Activated naive CD8-positive, alpha-beta T cell treated with anti-CD3 and anti-CD28 coated beads, Interleukin-2, amount 50 U/mL, for 24 hours (primary cell): ENCODE results near the gene ABCA4.
"Not testable (repeated sequence)": the region's sequence is repeated elsewhere in the genome, so short reads cannot be mapped to it uniquely, and the experiment has no call there.

Experiments
- ATAC-seq: fragments of 150-1000 bp; cut with Tn5 transposase; one replicate; pipeline ENCODE4 v1.10.0; 2021
- DNase-seq: peaks from one replicate; pipeline ENCODE4 v3.0.0; 2021
- H3K27ac Mint-ChIP-seq: one replicate; pipeline ENCODE4 v1.8.0; 2021; ENCODE audit warnings: mild to moderate bottlenecking, mixed read lengths
- H3K27me3 Mint-ChIP-seq: one replicate; pipeline ENCODE4 v1.8.0; 2021; ENCODE audit warnings: mixed read lengths
- H3K36me3 Mint-ChIP-seq: one replicate; pipeline ENCODE4 v1.8.0; 2021; ENCODE audit warnings: low read depth, mixed read lengths
- H3K4me1 Mint-ChIP-seq: one replicate; pipeline ENCODE4 v1.8.0; 2021; ENCODE audit warnings: mixed read lengths
- H3K4me3 Mint-ChIP-seq: one replicate; pipeline ENCODE4 v1.8.0; 2021; ENCODE audit warnings: mild to moderate bottlenecking, moderate library complexity, mixed read lengths
- H3K9me3 Mint-ChIP-seq: one replicate; pipeline ENCODE4 v1.8.0; 2021; ENCODE audit warnings: mixed read lengths

Gene ABCA4

GRCh38 chr1:93997756-93998155 lies 123.2 kb downstream of the ABCA4 start:
- no peaks in the 10 kb centered on the region for H3K9me3 Mint-ChIP-seq
- no peak for ATAC-seq
- no peak for DNase-seq
- no peaks in the 10 kb centered on the region for H3K36me3 Mint-ChIP-seq
- no peaks in the 10 kb centered on the region for H3K4me1 Mint-ChIP-seq
- no peak overlapping the region for H3K27ac Mint-ChIP-seq
- no peak overlapping the region for H3K4me3 Mint-ChIP-seq
- peaks cover 8% of the 10 kb centered on the region for H3K27me3 Mint-ChIP-seq

DNA sequence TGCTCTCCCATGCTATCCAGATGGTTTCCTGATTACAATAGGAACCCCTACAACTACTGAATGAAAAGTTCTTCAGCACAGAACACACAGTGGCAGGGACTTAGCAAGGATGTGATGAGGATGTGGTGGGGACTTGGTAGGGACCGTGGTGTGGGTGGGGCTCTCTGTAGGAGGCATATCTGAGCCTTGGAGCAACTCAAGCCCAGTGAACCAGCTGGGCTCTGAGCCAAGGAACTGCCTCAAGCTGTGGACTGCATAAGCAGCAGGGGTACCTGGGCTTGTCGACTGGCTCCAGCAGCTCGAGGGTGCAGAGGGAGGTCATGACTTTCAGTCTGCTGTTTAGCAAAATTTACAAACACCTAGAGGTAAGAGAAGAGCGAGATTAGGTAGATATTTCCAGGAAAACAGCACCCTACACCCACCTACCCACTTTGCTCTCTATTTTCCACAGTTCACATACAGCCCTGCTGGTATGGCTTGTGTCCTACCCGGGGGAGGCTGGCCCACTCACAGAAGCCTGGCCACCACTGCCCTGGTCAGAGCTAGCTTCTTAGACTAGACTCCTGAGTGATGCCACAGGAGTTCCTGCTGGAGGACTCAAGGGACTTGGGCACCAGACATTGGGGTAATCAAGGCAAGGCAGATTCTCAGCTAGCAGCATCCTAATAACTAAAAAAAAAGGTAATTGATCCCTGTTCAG lies 125.0 kb downstream of the ABCA4 start:
- H3K27ac Mint-ChIP-seq = no peak overlapping the region

DNA sequence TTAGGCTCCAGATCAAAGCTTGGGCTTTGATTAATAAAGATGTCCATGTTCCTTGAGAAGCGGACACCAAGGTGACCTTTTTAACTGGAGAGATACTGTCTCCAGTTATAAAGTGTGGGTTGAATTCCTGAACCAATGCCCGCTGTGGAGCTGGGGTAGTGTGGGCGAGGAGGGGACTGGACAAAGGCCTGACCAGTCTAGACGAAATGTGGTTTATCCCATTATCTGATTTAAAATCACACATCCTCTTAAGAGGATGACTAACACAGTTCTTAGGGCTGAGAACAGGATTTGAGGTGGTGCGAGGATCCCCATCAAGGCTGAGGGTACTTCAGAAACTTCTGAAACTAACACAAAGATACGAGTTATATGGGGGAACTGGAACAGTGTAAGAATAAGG lies 127.2 kb downstream of the ABCA4 start:
- no peak for DNase-seq
- no peak overlapping the region for H3K4me3 Mint-ChIP-seq
- no peak for ATAC-seq
- H3K9me3 Mint-ChIP-seq = no peaks in the 10 kb centered on the region
- no peak overlapping the region for H3K27ac Mint-ChIP-seq
- H3K4me1 Mint-ChIP-seq = no peaks in the 10 kb centered on the region
- peaks cover 20% of the 10 kb centered on the region for H3K27me3 Mint-ChIP-seq
- no peaks in the 10 kb centered on the region for H3K36me3 Mint-ChIP-seq

More for the DNA sequence above, 125.0 kb downstream of the ABCA4 start:
- H3K36me3 Mint-ChIP-seq = no peaks in the 10 kb centered on the region
- DNase-seq (no peak), ATAC-seq (no peak)
- H3K4me3 Mint-ChIP-seq = no peak overlapping the region
- H3K9me3 Mint-ChIP-seq = no peaks in the 10 kb centered on the region
- peaks cover 17% of the 10 kb centered on the region for H3K27me3 Mint-ChIP-seq
- H3K4me1 Mint-ChIP-seq = no peaks in the 10 kb centered on the region

DNA sequence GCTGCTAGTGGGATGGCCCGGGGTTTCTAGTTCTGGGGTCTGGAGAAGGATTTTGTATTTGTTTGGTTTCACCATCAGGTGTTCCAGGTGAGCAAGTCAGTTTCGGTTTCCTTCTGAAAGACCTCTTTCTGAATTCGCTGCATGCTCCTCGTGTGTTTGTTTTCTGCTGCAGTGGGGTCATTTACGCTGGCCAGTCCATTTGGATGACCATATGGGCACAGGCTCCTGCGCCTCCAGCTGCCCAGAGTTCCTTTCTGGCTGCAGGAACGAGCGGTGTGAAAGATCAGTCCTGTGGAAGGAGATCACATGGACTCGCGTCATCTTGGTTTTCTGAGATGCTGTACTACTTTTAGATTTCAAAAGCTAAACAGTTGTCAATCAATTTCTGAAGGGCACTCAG lies 128.0 kb downstream of the ABCA4 start:
- Mint-ChIP-seq H3K4me1 (no peaks in the 10 kb centered on the region), H3K9me3 (no peaks in the 10 kb centered on the region), H3K36me3 (no peaks in the 10 kb centered on the region), H3K27ac (no peak overlapping the region), H3K4me3 (no peak overlapping the region), H3K27me3 (peaks cover 20% of the 10 kb centered on the region)
- no peak for ATAC-seq
- no peak for DNase-seq

- H3K9me3 Mint-ChIP-seq = no peaks in the 10 kb centered on the region
- ATAC-seq = no peak
These were observed 128.8 kb downstream of the ABCA4 start for GRCh38 chr1:93992190-93992589.

DNA sequence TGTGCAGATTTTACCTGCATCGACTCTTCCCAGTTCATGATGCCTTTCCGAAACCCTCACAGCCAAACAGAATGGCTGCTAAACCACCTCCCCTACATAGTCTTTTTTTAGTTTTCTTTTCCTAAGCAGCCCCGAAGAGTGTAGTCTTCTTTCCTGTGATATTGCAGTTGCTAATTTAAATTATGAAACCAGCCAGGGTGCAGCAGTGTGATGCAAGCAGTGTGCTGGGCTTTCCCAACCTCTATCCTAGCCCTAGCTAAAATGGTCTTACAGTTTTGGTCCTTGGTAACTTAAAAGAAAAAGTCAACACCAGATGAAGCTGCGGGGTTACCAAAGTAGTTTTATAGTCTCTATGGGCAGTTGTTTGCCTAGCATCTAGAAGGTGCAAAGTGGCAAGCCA lies 129.7 kb downstream of the ABCA4 start:
- H3K36me3 Mint-ChIP-seq = no peaks in the 10 kb centered on the region
- no peak overlapping the region for H3K4me3 Mint-ChIP-seq
- H3K4me1 Mint-ChIP-seq = no peaks in the 10 kb centered on the region
- DNase-seq (no peak), ATAC-seq (no peak)
- peaks cover 22% of the 10 kb centered on the region for H3K27me3 Mint-ChIP-seq
- no peaks in the 10 kb centered on the region for H3K9me3 Mint-ChIP-seq
- no peak overlapping the region for H3K27ac Mint-ChIP-seq

More at GRCh38 chr1:93992190-93992589, 128.8 kb downstream of the ABCA4 start:
- peaks cover 24% of the 10 kb centered on the region for H3K27me3 Mint-ChIP-seq
- no peaks in the 10 kb centered on the region for H3K4me1 Mint-ChIP-seq
- no peaks in the 10 kb centered on the region for H3K36me3 Mint-ChIP-seq
- H3K27ac Mint-ChIP-seq = no peak overlapping the region
- no peak for DNase-seq
- H3K4me3 Mint-ChIP-seq = no peak overlapping the region

- not testable (repeated sequence) for H3K4me1 Mint-ChIP-seq, H3K4me3 Mint-ChIP-seq, H3K9me3 Mint-ChIP-seq, DNase-seq, H3K27ac Mint-ChIP-seq, H3K36me3 Mint-ChIP-seq, ATAC-seq
- peaks cover 18% of the 10 kb centered on the region for H3K27me3 Mint-ChIP-seq
These were observed 130.5 kb downstream of the ABCA4 start for GRCh38 chr1:93990477-93990876.

DNA sequence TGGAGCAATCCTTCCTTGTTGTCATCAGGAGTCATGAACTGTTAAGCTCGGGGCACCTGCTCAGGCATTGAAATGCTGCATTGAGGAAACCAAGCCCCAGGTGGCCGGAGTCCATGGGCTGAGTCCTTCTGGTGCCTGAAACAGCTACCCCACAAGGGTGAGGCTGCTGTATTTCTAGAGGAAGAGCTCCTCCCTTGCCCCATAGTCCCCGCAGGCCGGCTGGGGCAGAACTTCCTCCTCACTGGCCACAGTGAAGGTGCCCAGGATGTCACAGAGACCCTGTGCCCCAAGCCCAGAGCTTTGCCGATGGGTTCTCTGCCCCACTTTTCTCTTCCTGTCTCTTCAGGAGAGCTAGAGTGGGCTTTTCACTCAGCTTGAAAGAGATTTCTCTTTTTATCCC lies 130.9 kb downstream of the ABCA4 start:
- no peak for DNase-seq
- Mint-ChIP-seq H3K36me3 (no peaks in the 10 kb centered on the region), H3K27ac (no peak overlapping the region), H3K9me3 (no peaks in the 10 kb centered on the region), H3K27me3 (peaks cover 18% of the 10 kb centered on the region), H3K4me1 (no peaks in the 10 kb centered on the region), H3K4me3 (no peak overlapping the region)
- no peak for ATAC-seq

DNA sequence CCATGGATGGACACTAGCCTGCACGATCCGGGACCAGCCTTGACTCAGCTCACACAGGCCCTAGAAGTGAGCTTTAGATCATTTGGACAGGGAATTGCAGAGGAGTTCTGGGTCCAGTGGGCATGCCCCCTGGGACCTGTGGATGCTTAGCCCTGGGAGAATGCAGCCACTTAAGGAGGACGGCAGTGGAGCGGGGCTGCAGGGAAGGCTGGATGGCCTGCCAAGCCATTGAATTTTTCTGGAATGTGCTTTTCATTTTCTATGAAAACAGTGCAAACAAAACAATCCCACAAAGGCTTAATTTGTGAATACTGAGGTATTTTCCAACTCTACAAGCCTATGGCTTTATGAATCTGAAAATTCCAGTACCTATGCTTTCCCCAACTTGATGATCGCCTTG lies 131.3 kb downstream of the ABCA4 start:
- Mint-ChIP-seq H3K27ac (no peak overlapping the region), H3K27me3 (peaks cover 18% of the 10 kb centered on the region), H3K36me3 (no peaks in the 10 kb centered on the region), H3K4me1 (no peaks in the 10 kb centered on the region), H3K4me3 (no peak overlapping the region), H3K9me3 (no peaks in the 10 kb centered on the region)
- DNase-seq (no peak), ATAC-seq (no peak)

DNA sequence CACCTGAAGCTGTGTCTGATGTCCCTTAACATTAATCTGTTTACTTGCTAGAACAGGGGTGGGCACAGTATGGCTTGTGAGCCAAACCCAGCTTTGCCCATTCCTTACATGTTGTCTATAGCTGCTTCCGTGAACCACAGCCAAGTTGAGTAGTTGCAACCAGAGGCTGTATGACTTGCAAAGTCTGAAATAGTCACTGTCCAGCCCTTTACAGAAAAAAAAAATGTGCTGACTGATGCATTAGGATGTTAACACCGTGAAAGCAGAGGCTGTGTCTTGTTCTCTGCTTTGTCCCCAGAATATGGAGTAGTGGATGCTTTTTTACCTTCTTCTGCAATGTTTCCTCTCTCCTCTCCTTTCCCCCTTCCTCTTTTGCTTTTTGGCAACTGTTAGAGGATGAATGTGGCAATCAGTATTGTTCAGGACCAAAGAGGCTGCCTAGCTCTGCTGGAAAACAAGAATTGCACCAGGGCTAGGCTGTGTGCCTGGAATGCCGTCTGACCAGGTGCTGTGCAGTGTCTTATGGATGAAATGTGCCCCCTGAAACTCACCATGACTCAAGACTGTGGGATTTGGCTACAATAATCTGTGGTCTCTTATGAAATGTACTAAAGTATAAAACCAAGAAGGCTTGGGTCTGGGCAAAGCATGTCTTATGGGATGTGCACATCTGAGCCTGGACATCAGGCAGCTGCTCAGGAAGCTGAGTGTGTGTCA lies 132.2 kb downstream of the ABCA4 start:
- H3K27me3 Mint-ChIP-seq = peaks cover 18% of the 10 kb centered on the region
- no peaks in the 10 kb centered on the region for H3K9me3 Mint-ChIP-seq
- DNase-seq = no peak
- no peaks in the 10 kb centered on the region for H3K36me3 Mint-ChIP-seq
- H3K27ac Mint-ChIP-seq = no peak overlapping the region
- no peaks in the 10 kb centered on the region for H3K4me1 Mint-ChIP-seq
- H3K4me3 Mint-ChIP-seq = no peak overlapping the region
- no peak for ATAC-seq

DNA sequence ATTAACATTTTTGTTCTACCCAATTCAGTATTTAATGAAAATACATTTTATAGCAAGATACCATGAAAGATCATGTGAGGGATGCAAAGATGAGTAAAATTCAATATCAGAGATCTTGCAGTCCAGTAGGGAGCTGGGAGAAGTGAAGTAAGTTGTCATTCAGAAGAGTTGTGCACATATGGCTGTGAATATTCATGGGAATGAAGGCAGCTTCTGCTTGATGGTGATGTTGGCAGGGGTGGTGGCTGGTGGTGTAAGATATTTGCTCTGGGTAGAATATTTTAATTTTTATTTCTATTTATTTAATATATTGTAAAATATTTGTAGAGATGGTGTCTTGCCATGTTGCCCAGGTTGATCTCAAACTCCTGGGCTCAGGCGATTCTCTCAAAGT lies 139.7 kb downstream of the ABCA4 start:
- Mint-ChIP-seq H3K27me3 (no peaks in the 10 kb centered on the region), H3K27ac (no peak overlapping the region), H3K4me1 (no peaks in the 10 kb centered on the region), H3K4me3 (no peak overlapping the region), H3K9me3 (no peaks in the 10 kb centered on the region), H3K36me3 (no peaks in the 10 kb centered on the region)
- DNase-seq (no peak), ATAC-seq (no peak)

DNA sequence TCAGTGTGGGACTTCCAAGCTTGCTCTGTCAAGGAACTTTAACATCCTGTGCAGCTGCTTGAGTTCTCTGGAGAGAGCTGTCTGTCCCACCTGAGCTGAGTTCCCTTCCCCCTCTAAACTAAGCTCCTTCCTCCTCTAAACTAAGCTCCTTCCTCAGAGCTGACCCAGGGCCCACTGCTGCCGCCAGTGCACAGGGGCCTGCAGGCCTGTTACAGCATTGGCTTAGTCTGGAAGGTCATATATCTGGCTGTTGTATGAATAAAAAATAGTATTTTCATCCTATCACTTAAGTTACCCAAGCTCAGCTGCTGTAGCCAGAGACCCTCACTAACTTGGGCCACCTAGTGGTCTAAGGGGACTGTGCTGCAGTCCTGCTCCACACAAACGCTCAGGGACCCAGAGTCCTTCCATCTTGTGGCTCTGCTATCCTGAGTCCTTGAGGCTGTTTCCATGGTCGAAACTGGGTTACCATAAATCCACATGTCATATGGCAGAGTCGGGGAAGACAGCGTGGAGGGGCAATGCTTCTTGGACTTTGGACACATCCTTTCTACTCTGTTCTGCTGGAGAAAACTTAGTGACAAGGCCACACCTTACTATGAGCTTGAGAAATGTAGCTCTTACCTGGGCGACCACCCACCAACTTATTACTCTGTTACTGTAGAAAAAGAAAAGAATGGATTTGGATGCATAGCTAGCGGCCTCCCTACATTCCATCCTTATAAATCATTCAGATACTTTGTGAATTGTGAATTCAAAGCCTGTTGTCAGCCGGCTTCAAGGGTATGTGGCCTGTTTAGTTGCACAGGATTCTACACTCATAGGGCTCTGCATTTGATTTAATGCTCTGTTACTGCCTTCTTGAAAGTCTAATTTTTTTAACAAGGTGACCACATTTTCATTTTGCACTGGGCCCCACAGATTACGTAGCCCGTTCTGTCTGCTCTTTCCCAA lies 140.4 kb downstream of the ABCA4 start:
- no peaks in the 10 kb centered on the region for H3K27me3 Mint-ChIP-seq
- no peak for ATAC-seq
- DNase-seq = no peak
- no peaks in the 10 kb centered on the region for H3K9me3 Mint-ChIP-seq
- no peaks in the 10 kb centered on the region for H3K4me1 Mint-ChIP-seq
- no peak overlapping the region for H3K27ac Mint-ChIP-seq
- no peak overlapping the region for H3K4me3 Mint-ChIP-seq
- no peaks in the 10 kb centered on the region for H3K36me3 Mint-ChIP-seq

- Mint-ChIP-seq H3K27me3 (no peaks in the 10 kb centered on the region), H3K36me3 (no peaks in the 10 kb centered on the region), H3K4me1 (no peaks in the 10 kb centered on the region), H3K4me3 (no peak overlapping the region), H3K9me3 (no peaks in the 10 kb centered on the region), H3K27ac (no peak overlapping the region)
- ATAC-seq (no peak), DNase-seq (no peak)
These were observed 141.1 kb downstream of the ABCA4 start for GRCh38 chr1:93979718-93980319.

DNA sequence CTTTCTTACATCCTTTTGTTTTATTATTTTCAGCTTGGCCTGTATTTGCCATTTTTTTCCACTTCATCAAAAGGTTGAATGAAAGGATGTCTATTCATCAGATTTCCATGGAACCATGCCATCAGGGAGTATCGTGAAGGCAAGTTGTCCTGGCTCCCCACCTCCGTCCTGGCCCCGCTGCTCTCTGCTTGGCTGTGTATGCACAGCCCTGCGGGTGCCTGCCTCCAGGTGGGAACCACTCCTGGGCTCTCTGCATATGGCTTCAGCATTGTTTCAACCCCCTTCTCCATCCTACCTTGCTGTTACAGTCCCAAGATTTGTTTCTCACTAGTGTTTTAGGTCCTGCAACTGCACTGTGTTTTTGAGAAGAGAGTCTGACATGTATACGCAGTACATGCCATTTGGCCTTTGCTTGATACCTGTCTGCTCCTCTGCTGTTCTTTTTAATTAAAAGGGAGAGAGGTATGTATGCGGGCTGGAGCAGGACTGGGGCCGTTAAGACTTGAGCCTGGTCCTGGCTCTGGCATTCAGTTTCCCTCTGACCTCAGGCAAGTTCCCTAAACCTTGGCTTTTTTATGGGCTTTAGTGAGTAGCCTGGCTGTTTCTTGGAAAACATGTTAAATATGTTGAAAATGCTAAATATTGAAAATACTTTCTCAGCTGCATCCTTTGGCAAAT lies 141.8 kb downstream of the ABCA4 start:
- H3K36me3 Mint-ChIP-seq = no peaks in the 10 kb centered on the region
- no peaks in the 10 kb centered on the region for H3K9me3 Mint-ChIP-seq
- H3K27me3 Mint-ChIP-seq = no peaks in the 10 kb centered on the region
- ATAC-seq = no peak
- no peak for DNase-seq
- no peak overlapping the region for H3K4me3 Mint-ChIP-seq
- H3K27ac Mint-ChIP-seq = no peak overlapping the region
- no peaks in the 10 kb centered on the region for H3K4me1 Mint-ChIP-seq
